GM18909 (cell line): ENCODE measurements around the gene HSPB6.

Experiments used
- ATAC-seq: cut with Tn5 transposase; IDR thresholded peaks from one replicate; pipeline ENCODE4 v1.9.1; 2021; ENCODE audit warnings: mild to moderate bottlenecking; ENCODE audit not compliant: unreplicated experiment, poor library complexity

HSPB6 gene

GRCh38 chr19:35748106-35749020 is 8.5 kb downstream of the HSPB6 start, which contains the start of gene LIN37:
LIN37 (plus strand) TSS chr19:35748576; CDS start chr19:35748725, 149 bp downstream.
- peak; percentile 74 for ATAC-seq

DNA sequence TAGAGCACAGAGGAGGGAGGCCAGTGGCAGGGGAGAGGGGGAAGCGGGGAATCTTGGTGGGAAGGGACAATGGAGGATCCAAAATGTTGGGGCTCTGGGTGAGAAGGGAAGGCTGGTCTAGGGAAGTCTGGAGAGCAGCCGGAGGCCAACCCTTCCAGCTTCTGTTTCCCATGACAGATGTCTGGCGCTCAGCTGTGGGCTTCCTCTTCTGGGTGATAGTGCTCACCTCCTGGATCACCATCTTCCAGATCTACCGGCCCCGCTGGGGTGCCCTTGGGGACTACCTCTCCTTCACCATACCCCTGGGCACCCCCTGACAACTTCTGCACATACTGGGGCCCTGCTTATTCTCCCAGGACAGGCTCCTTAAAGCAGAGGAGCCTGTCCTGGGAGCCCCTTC is 10.3 kb downstream of the HSPB6 start:
- no peak for ATAC-seq

GRCh38 chr19:35746087-35746462 is 10.8 kb downstream of the HSPB6 start:
- ATAC-seq, result no peak

GRCh38 chr19:35745328-35746086 is 11.3 kb downstream of the HSPB6 start, which contains the start of the genes PSENEN and U2AF1L4:
PSENEN (plus strand) TSS chr19:35745651; CDS start chr19:35745931, 280 bp downstream.
U2AF1L4 (minus strand) TSS chr19:35745418; CDS start chr19:35745391, 27 bp downstream.
- ATAC-seq, result no peak

GRCh38 chr19:35744430-35745327 is 12.2 kb downstream of the HSPB6 start:
- peak; percentile 31 for ATAC-seq

DNA sequence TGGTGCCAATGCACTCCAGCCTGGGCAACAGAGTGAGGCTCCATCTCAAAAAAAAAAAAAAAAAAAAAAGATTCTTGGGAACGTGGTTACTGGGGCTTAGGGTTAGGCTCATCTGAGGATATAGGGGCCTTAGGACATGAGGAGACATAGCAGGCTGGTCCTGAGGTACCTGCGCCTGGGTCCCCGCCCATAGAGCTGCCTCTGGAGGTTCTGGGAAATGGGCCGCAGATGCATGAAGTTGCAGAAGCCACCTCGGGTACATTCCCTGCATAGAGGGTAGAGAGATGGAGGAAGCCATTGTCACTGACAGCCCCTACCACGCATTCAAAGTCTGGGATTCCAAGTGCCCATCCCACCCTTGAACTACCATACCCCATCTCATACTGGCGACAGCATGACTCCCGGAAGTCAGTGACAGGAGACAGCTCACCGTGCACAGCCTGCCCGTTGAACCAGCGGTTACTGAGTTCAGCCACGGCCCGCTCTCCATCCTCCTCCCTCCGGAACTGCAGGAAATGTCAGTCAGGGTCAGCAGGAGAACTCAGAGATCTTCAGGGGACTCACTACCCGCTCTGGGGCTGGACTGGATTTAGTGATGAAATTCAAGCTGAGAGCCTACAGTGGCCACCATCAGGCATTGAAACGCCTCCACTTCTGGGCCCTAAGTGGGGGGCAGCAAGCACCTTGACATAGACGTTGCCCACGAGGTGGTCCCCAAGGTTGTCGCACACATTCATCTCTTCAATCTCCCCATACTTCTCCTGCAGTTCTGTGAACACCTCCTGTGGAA is 13.0 kb downstream of the HSPB6 start:
- ATAC-seq, result no peak

DNA sequence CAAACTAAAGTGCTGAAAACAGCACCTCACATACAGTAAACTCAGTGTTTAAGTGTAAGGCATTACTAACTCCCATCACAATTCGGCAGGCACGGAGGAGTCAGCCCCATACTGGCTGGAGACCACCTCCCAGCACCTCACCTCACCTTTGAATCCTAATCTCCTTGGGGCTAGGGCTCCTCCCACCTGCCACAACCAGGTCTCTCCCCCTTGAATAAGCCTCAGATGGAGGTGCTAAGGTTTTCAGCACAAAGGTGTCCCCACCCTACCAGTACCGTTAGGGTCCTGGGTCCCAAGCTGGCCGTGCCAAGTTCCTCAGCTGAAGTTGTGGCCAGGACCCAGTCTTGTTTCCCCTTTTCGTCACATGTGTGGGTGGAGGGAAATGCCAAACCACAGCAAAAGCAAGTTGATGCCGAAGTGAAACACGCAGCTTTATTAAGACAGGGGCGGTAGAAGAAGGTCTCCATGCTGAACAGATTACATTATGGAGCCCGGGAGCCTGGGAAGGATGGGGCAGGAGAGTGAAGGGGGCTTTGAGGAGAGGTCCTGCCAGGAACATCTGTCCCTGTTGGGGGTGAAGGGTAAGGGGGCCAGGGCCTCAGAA is 14.6 kb downstream of the HSPB6 start, which contains the start of gene IGFLR1:
Gene IGFLR1 (minus strand): TSS at position 332 of the 604 bp plus-strand sequence. CDS start 1,272 bp downstream, outside the sequence.
- no peak for ATAC-seq

GRCh38 chr19:35741203-35741515 is 15.7 kb downstream of the HSPB6 start:
- ATAC-seq, result no peak

DNA sequence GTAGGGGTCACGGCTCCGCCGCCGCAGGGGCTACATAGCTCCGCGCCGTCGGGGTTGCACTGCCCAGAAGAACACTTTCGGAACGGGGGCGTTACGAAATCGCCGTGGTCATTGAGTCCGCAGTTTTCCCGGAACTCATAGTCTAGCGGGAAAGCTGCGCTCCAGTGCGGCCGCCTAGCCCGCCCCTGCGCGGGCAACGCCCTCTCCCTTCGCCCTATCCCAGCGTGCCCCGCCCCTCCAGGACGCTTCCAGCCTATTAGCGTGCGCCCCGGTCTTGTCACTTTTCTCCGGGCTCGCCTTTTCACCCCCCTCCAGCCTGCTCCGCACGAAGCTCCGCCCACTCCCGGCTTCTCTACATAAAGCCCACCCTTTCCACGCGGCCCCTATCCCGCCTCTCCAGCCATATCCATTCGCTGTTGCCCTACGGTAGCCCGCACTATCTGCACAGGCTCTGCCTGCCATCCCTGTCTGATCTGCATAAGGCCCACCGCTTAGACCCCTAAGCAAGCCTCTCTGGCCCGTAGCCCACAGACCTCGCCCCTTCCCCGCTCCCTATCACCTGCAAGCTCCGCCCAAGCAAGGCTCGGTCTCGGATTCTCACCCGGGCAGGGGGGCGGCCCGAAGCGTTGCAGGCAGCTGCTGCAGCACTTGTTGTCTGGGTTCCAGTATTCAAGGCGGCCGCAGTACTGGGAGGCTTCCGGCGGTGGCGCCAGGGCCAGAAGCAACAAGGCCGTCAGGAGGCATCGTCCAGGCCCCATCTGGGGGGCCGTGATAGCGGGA is 16.2 kb downstream of the HSPB6 start:
- ATAC-seq, result peak; percentile 65

GRCh38 chr19:35740108-35740422 is 16.8 kb downstream of the HSPB6 start:
- peak; percentile 25 for ATAC-seq

DNA sequence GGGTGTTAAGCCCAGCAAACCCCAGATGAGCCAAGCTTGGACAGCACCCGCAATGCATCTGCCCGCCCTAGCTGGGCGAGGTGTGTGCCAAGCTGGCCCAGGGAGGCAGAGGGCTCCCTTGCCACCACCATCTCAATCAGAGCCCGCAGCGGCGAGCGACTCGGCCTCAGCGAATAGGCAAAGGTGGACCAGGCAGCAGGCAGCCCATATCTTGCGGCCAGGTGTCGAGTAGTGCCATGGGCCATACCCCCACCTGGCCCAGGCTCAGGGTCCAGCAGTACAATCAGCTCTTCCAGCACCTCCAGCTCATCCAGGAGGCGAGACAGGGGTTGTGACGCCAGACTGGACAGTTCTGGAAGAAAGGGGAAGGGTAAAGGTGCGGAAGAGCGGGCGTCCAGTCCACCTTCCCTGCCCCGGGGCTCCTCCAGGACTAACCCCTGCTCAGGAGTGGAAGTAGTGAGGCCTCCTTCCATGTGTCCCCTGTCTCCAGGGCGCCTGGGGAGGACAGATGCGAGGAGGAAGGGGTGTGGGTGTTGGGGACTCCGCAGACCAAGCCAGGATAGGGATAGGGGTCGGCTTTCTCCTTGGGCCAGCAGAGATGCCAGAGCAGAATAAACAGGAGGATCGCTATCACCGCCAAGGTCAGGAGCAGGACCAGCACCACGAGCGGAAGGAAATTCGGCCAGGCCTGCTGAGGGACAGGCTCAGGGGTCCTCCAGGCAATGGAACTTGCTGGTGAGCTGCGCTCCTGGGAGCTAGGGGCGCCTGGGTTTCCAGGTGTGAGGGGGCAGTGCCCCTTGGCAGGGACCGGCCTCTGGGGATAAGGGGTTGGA is 17.3 kb downstream of the HSPB6 start:
- ATAC-seq, result no peak

DNA sequence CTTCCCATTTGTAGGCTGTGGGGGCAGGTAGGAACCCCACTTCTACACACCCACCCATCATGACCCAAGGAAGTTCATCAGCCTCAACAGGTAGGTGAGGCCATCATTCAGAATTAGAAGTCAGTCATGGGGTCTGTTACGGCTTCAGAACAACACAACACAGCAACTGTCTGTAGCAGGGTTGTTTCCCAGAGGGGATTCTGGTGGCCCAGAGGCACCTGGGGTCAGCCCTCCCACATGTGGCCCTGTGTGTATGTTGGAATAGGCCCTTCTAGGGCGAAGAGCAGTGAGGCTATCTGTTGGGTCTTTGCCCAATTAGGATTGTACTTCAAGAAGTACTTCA is 18.0 kb downstream of the HSPB6 start:
- ATAC-seq, result no peak

DNA sequence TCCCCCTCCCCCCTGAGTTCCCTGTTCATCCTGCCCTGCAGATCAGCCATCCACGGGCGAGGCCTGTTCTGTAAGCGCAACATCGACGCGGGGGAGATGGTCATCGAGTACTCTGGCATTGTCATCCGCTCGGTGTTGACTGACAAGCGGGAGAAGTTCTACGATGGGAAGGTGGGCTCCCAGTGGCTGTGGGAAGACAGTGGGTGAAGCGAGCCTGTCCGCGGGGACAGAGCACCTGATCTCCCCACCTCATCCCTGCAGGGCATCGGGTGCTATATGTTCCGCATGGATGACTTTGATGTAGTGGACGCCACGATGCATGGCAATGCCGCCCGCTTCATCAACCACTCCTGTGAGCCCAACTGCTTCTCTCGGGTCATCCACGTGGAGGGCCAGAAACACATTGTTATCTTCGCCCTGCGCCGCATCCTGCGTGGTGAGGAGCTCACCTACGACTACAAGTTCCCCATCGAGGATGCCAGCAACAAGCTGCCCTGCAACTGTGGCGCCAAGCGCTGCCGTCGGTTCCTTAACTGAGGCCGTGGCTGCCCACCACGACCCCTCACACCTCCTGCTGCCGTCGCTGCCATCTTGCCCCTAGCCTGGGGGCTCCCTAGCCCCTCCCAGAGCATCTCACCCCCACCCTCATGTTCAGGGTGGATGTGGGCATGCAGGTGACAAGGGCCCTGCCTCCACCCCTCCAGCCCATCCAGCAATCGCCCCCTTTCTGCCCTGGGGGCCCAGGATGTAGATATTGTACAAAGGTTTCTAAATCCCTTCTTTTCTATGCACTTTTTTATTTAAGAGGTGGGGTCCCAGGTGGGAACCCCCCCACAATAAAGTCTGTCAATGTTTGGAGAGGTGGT is 18.6 kb downstream of the HSPB6 start:
- no peak for ATAC-seq

- no peak for ATAC-seq
Measured at GRCh38 chr19:35736913-35737886, 19.6 kb downstream of the HSPB6 start.

DNA sequence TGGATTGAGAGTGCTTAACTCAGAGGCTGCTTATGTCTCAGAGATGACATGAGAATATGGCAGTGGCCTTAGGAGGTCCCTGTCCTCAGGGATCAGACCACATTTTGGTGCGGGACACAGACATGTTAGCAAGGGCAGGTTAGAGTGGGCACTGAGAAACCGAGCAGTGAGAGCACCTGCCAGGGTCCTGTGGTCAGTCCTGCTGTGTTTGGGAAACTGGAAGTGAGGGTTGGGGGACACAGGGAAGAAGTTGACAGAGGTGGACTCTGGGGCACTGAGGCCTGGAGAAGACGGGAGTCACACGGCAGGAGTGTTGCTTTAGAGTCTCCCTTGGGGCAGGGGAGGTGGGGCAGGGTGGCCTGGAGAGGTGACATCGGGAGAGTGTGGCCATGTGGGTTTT is 21.9 kb downstream of the HSPB6 start:
- no peak for ATAC-seq

GRCh38 chr19:35734273-35734672 is 22.6 kb downstream of the HSPB6 start:
- no peak for ATAC-seq
